Mesothelial cell of epicardium (in vitro differentiated cells): ENCODE data around the gene TNFRSF14. TPM values are rescaled to one million over a fixed set of nuclear protein-coding genes. Genes with fewer than 3 reads are reported as not detected.
"Not testable (repeated sequence)": the region's sequence is repeated elsewhere in the genome, so short reads cannot be mapped to it uniquely, and the experiment has no call there.

ENCODE experiments used
- DNase-seq, 2 experiments: peaks; one replicate each; pipeline ENCODE4 v3.0.0; 2021; ENCODE audit warnings: low spot score in 2 of 2; ENCODE audit not compliant: unreplicated experiment in 2 of 2
- H3K27ac Mint-ChIP-seq: 2 replicates; pipeline ENCODE4 v1.8.0; 2021; ENCODE audit warnings: mixed read lengths
- H3K27me3 Mint-ChIP-seq: 2 replicates; pipeline ENCODE4 v1.8.0; 2021; ENCODE audit warnings: low read depth, mixed read lengths
- H3K36me3 Mint-ChIP-seq: 2 replicates; pipeline ENCODE4 v1.8.0; 2021; ENCODE audit warnings: mixed read lengths
- H3K4me1 Mint-ChIP-seq: 2 replicates; pipeline ENCODE4 v1.8.0; 2021; ENCODE audit warnings: mixed read lengths
- H3K4me3 Mint-ChIP-seq: 2 replicates; pipeline ENCODE4 v1.8.0; 2021; ENCODE audit warnings: mild to moderate bottlenecking, moderate library complexity, mixed read lengths
- H3K9me3 Mint-ChIP-seq: 2 replicates; pipeline ENCODE4 v1.8.0; 2021; ENCODE audit warnings: mixed read lengths
- CTCF ChIP-seq: fragments of 200-600 bp; sonication (generic); IDR thresholded peaks from one replicate; pipeline ENCODE4 v1.5.0; 2021; ENCODE audit warnings: antibody characterized with exemption; ENCODE audit not compliant: unreplicated experiment
- total RNA-seq: library from RNA; stranded (reverse); gene quantifications from 3 replicates; pipeline ENCODE4 v1.2.1, GENCODE V29; 2021

TNFRSF14 gene
- total RNA-seq, 1 donor from 2014 or later, result 1.1 TPM

- H3K36me3 Mint-ChIP-seq, result no peaks in the 10 kb centered on the region
- peaks cover 5% of the 10 kb centered on the region for H3K27me3 Mint-ChIP-seq
- DNase-seq, result no peak
- no peak overlapping the region for H3K27ac Mint-ChIP-seq
- H3K4me3 Mint-ChIP-seq, result no peak overlapping the region
- peaks cover 6% of the 10 kb centered on the region for H3K4me1 Mint-ChIP-seq
- TF ChIP-seq CTCF, result no peak
- H3K9me3 Mint-ChIP-seq, result no peaks in the 10 kb centered on the region
Measured at GRCh38 chr1:2552189-2552588, 4.0 kb upstream of the TNFRSF14 start.

- not testable (repeated sequence) for DNase-seq, H3K27ac Mint-ChIP-seq, H3K36me3 Mint-ChIP-seq, H3K9me3 Mint-ChIP-seq, H3K4me3 Mint-ChIP-seq, H3K4me1 Mint-ChIP-seq, H3K27me3 Mint-ChIP-seq
Measured at GRCh38 chr1:2553076-2553475, 3.1 kb upstream of the TNFRSF14 start.

GRCh38 chr1:2553871-2554620, 2.1 kb upstream of the TNFRSF14 start:
- Mint-ChIP-seq H3K27ac (no peak overlapping the region), H3K36me3 (no peaks in the 10 kb centered on the region), H3K9me3 (no peaks in the 10 kb centered on the region), H3K4me1 (peaks cover 4% of the 10 kb centered on the region), H3K4me3 (no peak overlapping the region), H3K27me3 (peaks cover 7% of the 10 kb centered on the region)
- no peak for DNase-seq
- no peak for TF ChIP-seq CTCF

- Mint-ChIP-seq H3K4me1 (peaks cover 4% of the 10 kb centered on the region), H3K4me3 (no peak overlapping the region), H3K27ac (no peak overlapping the region), H3K9me3 (no peaks in the 10 kb centered on the region), H3K36me3 (no peaks in the 10 kb centered on the region), H3K27me3 (peaks cover 7% of the 10 kb centered on the region)
- no peak for DNase-seq
- no peak for TF ChIP-seq CTCF
Measured at GRCh38 chr1:2554621-2555387, 1.4 kb upstream of the TNFRSF14 start.

GRCh38 chr1:2555634-2556276, 416 bp upstream of the TNFRSF14 start:
- TF ChIP-seq CTCF, result no peak
- no peak for DNase-seq
- H3K27me3 Mint-ChIP-seq, result peaks cover 7% of the 10 kb centered on the region
- H3K4me3 Mint-ChIP-seq, result no peak overlapping the region
- H3K36me3 Mint-ChIP-seq, result no peaks in the 10 kb centered on the region
- H3K9me3 Mint-ChIP-seq, result no peaks in the 10 kb centered on the region
- H3K4me1 Mint-ChIP-seq, result peaks cover 4% of the 10 kb centered on the region
- no peak overlapping the region for H3K27ac Mint-ChIP-seq
